ENCODE data around the gene ABCC8.

ABCC8 gene

DNA sequence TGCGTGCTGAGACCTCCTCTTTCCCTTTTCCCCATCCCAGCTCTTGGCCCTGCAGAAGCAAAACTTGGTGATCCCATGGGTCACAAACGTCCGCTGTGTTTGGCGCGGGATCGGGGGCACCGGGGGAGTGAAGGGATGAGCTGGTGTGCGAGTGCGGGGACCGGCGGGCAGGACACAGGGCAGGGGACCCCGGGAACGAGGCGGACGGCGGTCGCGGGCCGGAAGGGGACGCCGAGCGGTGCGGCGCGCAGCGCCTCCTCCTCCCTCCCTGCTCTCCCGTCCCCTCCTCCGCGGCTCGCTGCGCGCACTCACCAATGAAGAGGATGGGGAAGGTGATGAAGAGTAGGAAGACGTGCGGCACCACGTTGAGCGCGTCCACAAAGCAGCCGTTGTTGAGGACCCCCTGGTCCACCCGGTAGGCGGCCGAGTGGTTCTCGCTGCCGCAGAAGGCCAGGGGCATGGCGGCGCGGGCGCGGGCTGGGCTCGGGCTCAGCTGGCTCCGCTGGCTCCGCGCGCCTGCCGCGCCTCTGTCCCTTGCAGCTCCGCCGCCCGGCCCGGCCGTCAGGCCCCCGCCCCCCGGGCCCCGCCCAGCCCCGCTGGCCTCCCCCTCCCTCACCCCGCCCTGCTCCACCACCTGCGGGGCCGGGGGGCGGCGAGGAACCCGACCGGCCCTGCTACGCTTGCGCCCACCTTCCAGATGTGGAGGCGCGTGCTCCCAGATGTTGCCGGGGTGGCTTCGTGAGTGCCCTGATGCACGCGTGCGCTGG, at the start of gene ABCC8:
TSS of gene ABCC8 (minus strand) at position 529 of the 767 bp plus-strand sequence. CDS start at position 460, 69 bp downstream.
- DNase-seq = no peak

DNA sequence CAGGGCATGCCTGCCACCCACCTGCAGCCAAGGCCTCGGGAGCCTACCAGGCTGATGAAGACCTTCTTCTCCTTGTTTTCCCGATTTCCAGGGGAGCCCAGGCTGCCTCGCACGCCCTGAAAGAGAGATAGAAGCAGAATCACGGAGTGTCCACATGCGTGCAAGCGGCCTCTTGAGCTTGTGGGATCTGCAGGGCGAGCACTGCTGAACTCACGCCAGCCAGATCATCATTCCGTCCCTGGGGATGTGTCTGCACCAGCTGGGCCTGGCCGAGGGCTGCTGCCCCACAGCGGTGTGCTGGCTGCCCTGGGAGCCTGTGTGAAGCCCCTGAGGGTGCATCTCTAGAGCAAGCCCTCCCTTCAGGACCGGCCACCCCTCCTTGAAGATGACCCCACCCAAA, 49.7 kb upstream of the ABCC8 start:
- no peak for DNase-seq

DNA sequence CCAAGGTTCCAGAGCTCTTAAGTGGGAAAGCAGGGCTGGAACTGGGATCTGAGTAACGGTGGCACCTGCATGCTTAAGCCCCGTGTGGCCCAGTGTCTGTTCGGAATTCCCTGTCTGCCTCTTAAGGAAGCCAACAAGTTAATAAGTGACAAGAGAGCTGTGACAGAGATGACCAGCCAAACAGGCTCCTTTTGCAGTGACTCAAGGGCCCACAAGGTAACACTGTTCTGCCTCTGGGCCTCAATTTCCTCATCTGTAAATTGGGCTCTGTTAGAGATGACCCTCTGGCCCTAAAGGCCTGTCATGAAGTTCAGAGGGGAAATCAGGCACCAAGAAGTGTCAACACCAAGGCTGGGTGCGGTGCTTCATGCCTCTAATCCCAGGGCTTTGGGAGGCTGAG, 48.9 kb upstream of the ABCC8 start:
- no peak for DNase-seq

GRCh38 chr11:17524221-17524620, 47.6 kb upstream of the ABCC8 start:
- no peak for DNase-seq

DNA sequence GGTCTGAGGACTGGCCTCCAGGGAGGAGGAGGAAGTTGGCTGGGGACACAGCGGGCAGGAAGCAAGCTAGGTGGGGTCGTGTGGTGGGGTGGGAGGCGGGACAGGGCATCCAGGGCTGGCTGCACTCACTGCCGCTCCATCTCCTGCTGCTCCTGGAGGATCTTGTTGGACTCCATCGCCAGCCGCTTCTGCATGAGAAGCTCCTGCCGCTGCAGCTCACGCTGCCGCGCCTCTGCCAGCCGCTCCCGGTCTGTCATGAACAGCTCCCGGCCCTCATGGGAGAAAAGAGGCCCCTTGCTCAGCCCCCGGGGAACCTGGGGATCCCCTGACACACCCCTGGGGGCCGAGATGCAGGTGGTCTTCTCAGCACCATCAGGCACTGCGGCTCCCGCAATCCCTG, 46.0 kb upstream of the ABCC8 start:
- no peak for DNase-seq

DNA sequence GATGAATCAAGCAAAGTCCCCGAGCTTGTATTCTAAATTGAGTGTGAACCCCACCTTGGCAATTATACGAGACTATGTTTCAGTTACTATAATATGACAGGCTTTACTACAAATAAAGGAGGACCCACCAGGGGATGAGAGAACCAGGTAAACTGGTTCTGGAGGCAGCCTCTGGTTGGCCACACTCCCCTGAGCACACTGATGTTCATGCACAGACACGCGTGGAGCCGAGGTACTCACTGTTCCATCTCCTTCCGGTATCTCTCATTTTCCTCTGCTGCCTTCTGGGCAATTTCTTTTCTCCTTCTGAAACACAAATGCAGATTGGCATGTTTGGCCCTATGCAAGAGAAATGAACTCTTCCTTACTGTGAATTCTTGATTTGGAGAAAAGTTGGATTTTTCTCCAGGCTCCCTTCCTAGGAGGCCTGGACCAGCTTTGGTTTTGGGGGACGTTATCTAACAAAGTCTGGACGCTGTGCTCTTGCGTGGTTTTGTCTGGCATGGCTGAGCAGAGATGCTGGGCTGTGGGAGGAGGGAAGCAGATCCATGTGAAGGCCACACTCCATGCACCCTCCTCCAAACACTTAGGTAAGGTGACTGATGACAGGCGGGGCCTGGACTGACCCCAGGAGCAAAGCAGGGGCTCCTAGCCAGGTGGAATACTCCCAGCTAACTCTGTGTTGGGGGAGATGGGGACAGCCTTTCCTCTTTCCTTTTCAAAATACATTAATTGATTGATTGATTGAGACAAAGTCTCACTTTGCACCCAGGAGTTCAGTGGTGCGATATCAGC, 44.7 kb upstream of the ABCC8 start:
- DNase-seq = no peak

DNA sequence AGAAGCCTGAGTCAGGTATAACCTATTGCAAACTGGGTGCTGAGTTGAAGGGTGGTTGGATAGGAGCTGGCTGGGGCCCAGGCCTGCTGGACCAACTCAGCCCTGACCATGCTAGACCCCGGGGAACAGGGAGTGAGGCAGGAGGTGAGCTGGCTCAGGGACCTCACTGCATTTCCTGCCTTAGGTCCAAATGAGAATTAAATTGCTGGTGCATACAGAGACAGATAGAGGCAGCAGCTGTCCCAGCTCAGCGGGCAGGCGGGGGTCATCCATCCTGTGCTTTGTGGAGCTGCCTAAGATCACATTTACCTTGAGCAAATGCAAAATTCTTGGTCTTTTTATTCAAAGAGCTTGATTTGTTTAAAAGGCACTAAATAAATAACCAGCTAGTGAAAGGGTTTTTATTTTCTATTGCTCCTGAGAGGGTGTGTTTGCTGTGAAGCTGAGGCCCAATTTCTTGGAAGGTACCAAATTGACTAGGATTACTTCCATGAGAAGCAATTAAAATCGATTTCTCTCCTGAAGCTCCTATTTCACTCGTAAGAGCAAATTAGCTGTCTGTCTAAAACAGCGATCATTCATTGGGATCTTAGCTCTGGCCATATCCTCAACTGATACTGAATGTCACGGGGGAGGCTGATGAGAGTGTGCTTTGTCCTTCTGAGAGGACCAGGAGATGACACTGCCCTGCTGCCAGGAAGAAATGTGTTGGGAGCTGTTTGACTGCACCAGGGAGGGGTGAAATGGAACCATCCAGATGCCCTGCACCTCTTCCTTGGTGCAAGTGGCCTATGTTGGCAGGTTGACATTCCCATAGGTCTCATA, 42.6 kb upstream of the ABCC8 start:
- no peak for DNase-seq

GRCh38 chr11:17518366-17518765, 41.7 kb upstream of the ABCC8 start:
- no peak for DNase-seq

- DNase-seq = no peak
These were observed 40.5 kb upstream of the ABCC8 start for GRCh38 chr11:17517186-17517585.

- no peak for DNase-seq
These were observed 40.0 kb upstream of the ABCC8 start for GRCh38 chr11:17516551-17517150.

DNA sequence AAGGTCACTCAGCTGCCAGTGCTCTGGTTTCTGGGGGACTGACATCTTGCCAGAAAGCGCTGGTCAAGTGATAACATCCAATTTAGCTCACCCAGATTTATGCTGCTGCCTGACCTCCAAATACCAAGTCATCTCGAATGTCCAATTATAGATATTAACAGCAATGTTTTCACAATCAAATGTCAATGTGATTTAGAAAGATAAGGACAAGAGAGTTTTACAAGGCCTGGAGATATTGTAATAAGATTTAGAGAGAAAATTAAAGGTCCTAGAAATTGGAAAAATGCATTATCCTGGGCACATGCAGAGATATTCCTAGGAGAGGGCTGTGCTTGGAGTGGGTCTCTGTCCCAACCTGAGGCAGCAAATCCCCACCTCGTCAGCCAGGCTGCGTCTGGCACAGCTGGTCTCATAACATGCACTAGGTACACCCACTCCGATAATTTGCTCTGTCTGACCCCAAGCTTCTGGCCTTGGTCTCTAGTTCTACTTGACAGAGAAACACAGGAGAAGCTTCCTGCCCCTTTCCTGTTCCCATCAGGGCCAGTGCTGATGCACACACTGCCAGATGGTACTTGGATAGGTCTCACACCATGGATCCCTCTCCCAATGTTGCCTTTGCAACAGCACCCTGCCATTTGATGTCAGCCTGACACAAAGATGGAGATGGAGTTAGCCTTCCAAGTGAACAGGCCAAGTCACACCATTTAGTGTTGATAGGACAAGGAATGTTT, 39.0 kb upstream of the ABCC8 start:
- DNase-seq = no peak

DNA sequence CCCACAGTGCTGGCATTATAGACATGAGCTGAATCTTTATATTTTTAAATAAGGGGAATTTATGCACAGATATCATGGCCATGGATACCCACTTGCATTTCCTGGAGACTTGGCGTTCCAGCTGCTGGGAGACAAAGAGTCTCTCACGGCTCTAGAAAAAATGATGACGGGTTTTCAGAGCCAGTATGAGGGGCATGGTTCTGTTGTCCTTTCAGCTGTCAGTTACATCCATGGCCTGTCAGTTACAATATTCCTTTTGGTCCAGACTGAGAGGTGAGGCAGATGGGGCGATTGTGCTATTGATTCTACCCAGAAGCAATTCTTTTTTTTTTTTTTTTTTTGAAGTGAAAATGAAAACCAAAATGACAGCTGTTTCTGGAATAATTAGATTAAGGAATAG, 37.8 kb upstream of the ABCC8 start:
- DNase-seq = no peak

DNA sequence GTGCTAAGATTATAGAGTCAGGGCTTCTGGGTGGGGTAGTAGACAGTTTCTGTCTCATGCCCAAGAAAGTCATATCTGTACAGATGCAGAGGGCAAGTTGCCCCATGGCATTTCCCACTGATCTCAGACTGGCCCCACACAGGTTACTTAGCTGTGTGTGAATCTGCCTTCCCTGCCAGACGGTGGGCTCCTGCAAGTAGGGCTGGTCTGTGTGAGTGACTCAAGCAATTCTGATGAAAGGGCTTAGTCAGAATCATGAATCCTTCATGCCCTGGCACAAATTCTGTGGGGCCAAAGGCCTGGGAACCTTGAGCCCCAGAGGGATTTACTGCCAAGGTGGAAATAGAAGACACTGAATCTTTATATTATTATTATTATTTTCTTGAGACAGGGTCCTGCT, 37.2 kb upstream of the ABCC8 start:
- no peak for DNase-seq

- no peak for DNase-seq
These were observed 35.5 kb upstream of the ABCC8 start for GRCh38 chr11:17512101-17512500.

DNA sequence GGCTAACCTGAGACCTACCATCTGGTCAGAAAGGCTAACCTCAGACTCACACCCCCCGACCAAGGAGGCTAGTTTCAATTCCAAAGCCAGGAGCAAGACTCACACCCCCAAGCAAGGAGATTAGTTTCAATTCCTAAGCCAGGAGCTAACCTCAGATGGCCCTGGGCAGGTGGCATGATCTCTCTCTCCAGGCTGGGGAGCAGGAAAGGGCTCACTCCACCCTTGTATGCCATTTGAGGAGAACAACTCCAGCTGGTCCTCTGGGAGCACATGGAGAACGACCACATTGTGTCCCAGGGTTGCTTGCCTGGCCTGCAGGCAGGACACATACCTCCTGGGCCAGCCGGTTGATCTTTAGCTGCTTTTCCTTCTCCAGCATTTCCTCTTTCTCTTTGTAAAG, 34.9 kb upstream of the ABCC8 start:
- DNase-seq = no peak

- no peak for DNase-seq
These were observed 34.0 kb upstream of the ABCC8 start for GRCh38 chr11:17510507-17511206.

- no peak for DNase-seq
These were observed 32.1 kb upstream of the ABCC8 start for GRCh38 chr11:17508791-17509190.

DNA sequence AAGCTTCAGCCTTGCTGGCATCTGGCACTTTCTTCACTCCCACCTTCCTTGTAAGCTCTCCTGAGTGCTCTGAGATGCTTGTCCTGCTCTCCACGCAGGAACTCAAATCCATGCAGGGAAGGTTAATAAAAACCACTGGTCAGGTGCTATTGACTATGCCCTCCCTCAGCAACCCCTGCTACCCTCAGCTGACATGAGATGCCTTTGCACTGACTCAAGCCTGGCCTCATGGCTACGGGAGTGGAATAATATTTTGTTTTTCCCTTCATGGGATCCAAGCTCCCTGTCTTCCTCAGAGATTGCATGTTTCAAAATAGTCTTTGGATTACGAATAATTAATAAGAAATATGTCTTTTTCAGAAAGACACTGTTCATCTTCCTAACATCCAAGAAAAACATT, 31.7 kb upstream of the ABCC8 start:
- DNase-seq = no peak

- DNase-seq = no peak
These were observed 31.1 kb upstream of the ABCC8 start for GRCh38 chr11:17507773-17508172.

GRCh38 chr11:17506942-17507341, 30.3 kb upstream of the ABCC8 start:
- no peak for DNase-seq

DNA sequence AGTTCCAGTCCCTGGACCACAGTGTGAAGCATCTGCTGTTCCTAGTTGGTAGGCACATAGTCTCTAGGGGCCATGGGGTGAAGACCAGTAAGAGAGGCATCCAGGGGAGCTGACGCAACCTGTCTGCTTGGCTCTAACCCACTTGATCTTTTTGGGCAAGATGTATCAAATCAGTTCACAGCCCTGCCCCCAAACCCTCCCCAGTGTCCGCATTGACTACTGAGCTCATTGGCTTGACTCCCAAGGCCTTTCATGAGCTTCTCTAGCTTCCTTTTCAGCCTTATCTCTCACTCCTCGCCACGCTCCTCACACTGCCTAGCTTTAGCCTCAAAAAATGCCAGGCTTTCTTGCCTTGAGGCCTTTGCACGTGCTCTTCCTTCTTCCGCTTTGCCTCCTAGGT, 29.7 kb upstream of the ABCC8 start:
- no peak for DNase-seq

DNA sequence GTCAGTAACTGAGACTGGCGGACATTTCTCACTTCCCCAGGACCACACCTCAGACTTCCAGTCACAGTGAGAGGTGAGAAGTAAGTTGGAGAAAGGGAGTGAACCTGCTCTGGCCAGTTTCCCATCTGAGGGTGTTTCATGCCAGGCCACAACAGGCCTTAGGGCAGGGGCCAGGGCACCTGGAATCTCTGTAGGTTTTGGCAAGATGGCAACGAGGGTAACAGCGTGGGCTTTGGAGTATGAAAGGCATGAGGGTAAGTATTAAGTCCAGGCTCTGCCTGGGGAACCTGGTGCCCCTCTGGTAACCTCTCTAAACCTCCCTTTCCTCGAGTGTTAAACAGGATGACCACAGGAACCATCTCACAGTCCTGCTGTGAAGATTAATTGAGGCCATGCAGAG, 28.5 kb upstream of the ABCC8 start:
- no peak for DNase-seq

Data from activated effector memory CD4-positive, alpha-beta T cell treated with anti-CD3 and anti-CD28 coated beads, Interleukin-2, amount 50 U/mL, for 16 hours (primary cell).